CD4-positive, CD25-positive, alpha-beta regulatory T cell (primary cell): ENCODE results near the gene PRR14. TPM values are rescaled to one million over a fixed set of nuclear protein-coding genes. Genes with fewer than 3 reads are reported as not detected.

Source experiments
- ATAC-seq, 2 donors: fragments of 150-1000 bp; cut with Tn5 transposase; one replicate each; pipeline ENCODE4 v1.10.0; 2021; ENCODE audit warnings: low read depth in 2 of 2, moderate number of reproducible peaks in 2 of 2, moderate library complexity in 1 of 2
- DNase-seq, 3 donors: peaks; one replicate each; pipeline versions ENCODE4 v3.0.0 to v3.0.0-alpha.2; 2012 to 2022; ENCODE audit warnings: mixed read lengths in 1 of 3
- H3K27ac ChIP-seq: one replicate; pipeline ENCODE4 v1.7.0; 2013; ENCODE audit warnings: mild to moderate bottlenecking, low read length; ENCODE audit not compliant: insufficient read depth, poor library complexity, severe bottlenecking
- H3K27me3 ChIP-seq: one replicate; pipeline ENCODE4 v1.7.0; 2013; ENCODE audit warnings: low read length; ENCODE audit not compliant: control insufficient read depth, insufficient read depth
- H3K36me3 ChIP-seq: one replicate; pipeline ENCODE4 v1.7.0; 2013; ENCODE audit warnings: mild to moderate bottlenecking, low read length, moderate library complexity; ENCODE audit not compliant: control insufficient read depth, insufficient read depth
- H3K4me1 ChIP-seq: 2 replicates; pipeline ENCODE4 v1.7.0; 2013; ENCODE audit warnings: mild to moderate bottlenecking, low read length; ENCODE audit not compliant: insufficient read depth, control insufficient read depth, poor library complexity, severe bottlenecking
- H3K4me3 ChIP-seq: one replicate; pipeline ENCODE4 v1.7.0; 2013; ENCODE audit warnings: low read depth, mild to moderate bottlenecking, low read length, moderate library complexity
- H3K9me3 ChIP-seq, 2 experiments: 1 replicate in 1 of 2; 2 replicates in 1 of 2; pipeline ENCODE4 v1.7.0; 2013; ENCODE audit warnings: low read length in 2 of 2, mild to moderate bottlenecking in 1 of 2, moderate library complexity in 1 of 2; ENCODE audit not compliant: control insufficient read depth in 2 of 2
- H3K27ac Mint-ChIP-seq, 3 donors: one replicate each; pipeline ENCODE4 v1.8.0; 2020 to 2022; ENCODE audit warnings: mild to moderate bottlenecking in 3 of 3, mixed read lengths in 3 of 3, moderate library complexity in 2 of 3
- H3K27me3 Mint-ChIP-seq: one replicate; pipeline ENCODE4 v1.8.0; 2022; ENCODE audit warnings: mild to moderate bottlenecking, mixed read lengths
- H3K36me3 Mint-ChIP-seq: one replicate; pipeline ENCODE4 v1.8.0; 2020; ENCODE audit warnings: mixed read lengths
- H3K4me1 Mint-ChIP-seq, 4 donors: one replicate each; pipeline ENCODE4 v1.8.0; 2020 to 2022; ENCODE audit warnings: mixed read lengths in 4 of 4, mild to moderate bottlenecking in 1 of 4
- H3K4me3 Mint-ChIP-seq, 4 donors: one replicate each; pipeline ENCODE4 v1.8.0; 2020 to 2022; ENCODE audit warnings: mild to moderate bottlenecking in 4 of 4, mixed read lengths in 4 of 4, moderate library complexity in 3 of 4
- H3K9me3 Mint-ChIP-seq, 7 donors: one replicate each; pipeline ENCODE4 v1.8.0; 2020 to 2022; ENCODE audit warnings: mixed read lengths in 7 of 7, mild to moderate bottlenecking in 3 of 7, moderate library complexity in 2 of 7
- polyA plus RNA-seq, 4 donors: library from polyadenylated mRNA; unstranded; fragments of 300-500 nt; fragmentation: Illumina TruSeq; gene quantifications; one replicate each; pipeline ENCODE4 v1.2.3, GENCODE V29; 2021
- total RNA-seq: library from RNA; stranded (reverse); gene quantifications from one replicate; pipeline ENCODE4 v1.2.3, GENCODE V29; 2022

Gene PRR14
- total and polyA plus RNA-seq, 5 donors from 2014 or later = 12.7 to 104 (median 14.5) TPM

GRCh38 chr16:30663820-30664219 is 13.1 kb downstream of the PRR14 start:
- Mint-ChIP-seq H3K36me3 (peaks cover 36% of the 10 kb centered on the region), H3K4me1 (peaks cover 12 to 46% (median 29%) of the 10 kb centered on the region in 4 donors), H3K27ac (peak overlapping the region in 2 of 3 donors; percentile 60 to 81), H3K9me3 (no peaks in the 10 kb centered on the region), H3K27me3 (no peaks in the 10 kb centered on the region), H3K4me3 (peak overlapping the region in 3 of 4 donors; percentile 14 to 93 (median 44))
- H3K27me3 ChIP-seq = no peaks in the 10 kb centered on the region
- no peak for DNase-seq
- H3K9me3 ChIP-seq = no peaks in the 10 kb centered on the region
- H3K27ac ChIP-seq = no peak overlapping the region
- no peak for ATAC-seq
- H3K4me3 ChIP-seq = no peak overlapping the region
- H3K4me1 ChIP-seq = peaks cover 45% of the 10 kb centered on the region
- H3K36me3 ChIP-seq = peaks cover 72% of the 10 kb centered on the region

- Mint-ChIP-seq H3K27ac (peak overlapping the region in 2 of 3 donors; percentile 78 to 91), H3K36me3 (peaks cover 36% of the 10 kb centered on the region), H3K9me3 (no peaks in the 10 kb centered on the region), H3K4me1 (peaks cover 12 to 46% (median 29%) of the 10 kb centered on the region in 4 donors), H3K27me3 (no peaks in the 10 kb centered on the region), H3K4me3 (peak overlapping the region in 1 of 4 donors; percentile 47)
- Histone ChIP-seq H3K27me3 (no peaks in the 10 kb centered on the region), H3K9me3 (no peaks in the 10 kb centered on the region), H3K36me3 (peaks cover 74% of the 10 kb centered on the region), H3K4me3 (no peak overlapping the region), H3K27ac (no peak overlapping the region), H3K4me1 (peaks cover 41% of the 10 kb centered on the region)
- ATAC-seq = no peak
- DNase-seq = no peak
Observed at GRCh38 chr16:30664616-30665109, 13.9 kb downstream of the PRR14 start.

GRCh38 chr16:30665155-30665829 is 14.5 kb downstream of the PRR14 start:
- H3K4me1 Mint-ChIP-seq = peaks cover 12 to 46% (median 29%) of the 10 kb centered on the region in 4 donors
- DNase-seq (no peak), ATAC-seq (no peak)
- no peaks in the 10 kb centered on the region for H3K9me3 ChIP-seq
- peak overlapping the region in 1 of 4 donors; percentile 48 for H3K4me3 Mint-ChIP-seq
- H3K9me3 Mint-ChIP-seq = no peaks in the 10 kb centered on the region
- H3K27me3 ChIP-seq = no peaks in the 10 kb centered on the region
- no peak overlapping the region for H3K4me3 ChIP-seq
- no peak overlapping the region for H3K27ac ChIP-seq
- H3K4me1 ChIP-seq = peaks cover 34% of the 10 kb centered on the region
- H3K36me3 ChIP-seq = peaks cover 78% of the 10 kb centered on the region
- peaks cover 36% of the 10 kb centered on the region for H3K36me3 Mint-ChIP-seq
- H3K27ac Mint-ChIP-seq = peak overlapping the region in 1 of 3 donors; percentile 78
- no peaks in the 10 kb centered on the region for H3K27me3 Mint-ChIP-seq

GRCh38 chr16:30665830-30666190 is 15.1 kb downstream of the PRR14 start:
- Mint-ChIP-seq H3K4me1 (peaks cover 8 to 41% (median 25%) of the 10 kb centered on the region in 4 donors), H3K4me3 (no peak overlapping the region), H3K27ac (no peak overlapping the region), H3K36me3 (peaks cover 33% of the 10 kb centered on the region), H3K27me3 (no peaks in the 10 kb centered on the region), H3K9me3 (no peaks in the 10 kb centered on the region)
- H3K4me1 ChIP-seq = peaks cover 29% of the 10 kb centered on the region
- peaks cover 82% of the 10 kb centered on the region for H3K36me3 ChIP-seq
- no peaks in the 10 kb centered on the region for H3K27me3 ChIP-seq
- DNase-seq = no peak
- no peaks in the 10 kb centered on the region for H3K9me3 ChIP-seq
- no peak for ATAC-seq
- no peak overlapping the region for H3K4me3 ChIP-seq
- H3K27ac ChIP-seq = no peak overlapping the region

GRCh38 chr16:30666681-30667080 is 15.9 kb downstream of the PRR14 start:
- H3K4me1 Mint-ChIP-seq = peaks cover 2 to 32% (median 17%) of the 10 kb centered on the region in 4 donors

GRCh38 chr16:30667361-30667905 is 16.7 kb downstream of the PRR14 start:
- Mint-ChIP-seq H3K36me3 (peaks cover 22% of the 10 kb centered on the region), H3K9me3 (no peaks in the 10 kb centered on the region), H3K27ac (no peak overlapping the region), H3K27me3 (no peaks in the 10 kb centered on the region), H3K4me3 (no peak overlapping the region), H3K4me1 (peaks cover 0 to 24% (median 14%) of the 10 kb centered on the region in 4 donors)
- H3K36me3 ChIP-seq = peaks cover 69% of the 10 kb centered on the region
- H3K27ac ChIP-seq = no peak overlapping the region
- H3K9me3 ChIP-seq = no peaks in the 10 kb centered on the region
- H3K4me1 ChIP-seq = peaks cover 13% of the 10 kb centered on the region
- H3K4me3 ChIP-seq = no peak overlapping the region
- no peak for DNase-seq
- no peaks in the 10 kb centered on the region for H3K27me3 ChIP-seq
- no peak for ATAC-seq

More at GRCh38 chr16:30666681-30667080, 15.9 kb downstream of the PRR14 start:
- Histone ChIP-seq H3K4me3 (no peak overlapping the region), H3K27ac (no peak overlapping the region), H3K27me3 (no peaks in the 10 kb centered on the region), H3K4me1 (peaks cover 20% of the 10 kb centered on the region), H3K9me3 (no peaks in the 10 kb centered on the region), H3K36me3 (peaks cover 76% of the 10 kb centered on the region)
- no peaks in the 10 kb centered on the region for H3K9me3 Mint-ChIP-seq
- peak overlapping the region in 2 of 3 donors; percentile 32 to 46 for H3K27ac Mint-ChIP-seq
- H3K27me3 Mint-ChIP-seq = no peaks in the 10 kb centered on the region
- ATAC-seq (no peak), DNase-seq (no peak)
- peaks cover 28% of the 10 kb centered on the region for H3K36me3 Mint-ChIP-seq
- H3K4me3 Mint-ChIP-seq = no peak overlapping the region

GRCh38 chr16:30668393-30668792 is 17.6 kb downstream of the PRR14 start:
- Mint-ChIP-seq H3K36me3 (peaks cover 18% of the 10 kb centered on the region), H3K27ac (no peak overlapping the region)
- no peak for ATAC-seq

More at GRCh38 chr16:30668393-30668792, 17.6 kb downstream of the PRR14 start:
- Histone ChIP-seq H3K4me1 (peaks cover 4% of the 10 kb centered on the region), H3K36me3 (peaks cover 59% of the 10 kb centered on the region), H3K27me3 (no peaks in the 10 kb centered on the region), H3K4me3 (no peak overlapping the region), H3K9me3 (no peaks in the 10 kb centered on the region), H3K27ac (no peak overlapping the region)
- H3K4me1 Mint-ChIP-seq = peaks cover 0 to 15% (median 8%) of the 10 kb centered on the region in 4 donors
- no peaks in the 10 kb centered on the region for H3K27me3 Mint-ChIP-seq
- DNase-seq = no peak
- no peaks in the 10 kb centered on the region for H3K9me3 Mint-ChIP-seq
- no peak overlapping the region for H3K4me3 Mint-ChIP-seq
